Measurements from ENCODE around the gene RASSF5.
"Not testable (repeated sequence)": the region's sequence is repeated elsewhere in the genome, so short reads cannot be mapped to it uniquely, and the experiment has no call there.

Gene RASSF5

DNA sequence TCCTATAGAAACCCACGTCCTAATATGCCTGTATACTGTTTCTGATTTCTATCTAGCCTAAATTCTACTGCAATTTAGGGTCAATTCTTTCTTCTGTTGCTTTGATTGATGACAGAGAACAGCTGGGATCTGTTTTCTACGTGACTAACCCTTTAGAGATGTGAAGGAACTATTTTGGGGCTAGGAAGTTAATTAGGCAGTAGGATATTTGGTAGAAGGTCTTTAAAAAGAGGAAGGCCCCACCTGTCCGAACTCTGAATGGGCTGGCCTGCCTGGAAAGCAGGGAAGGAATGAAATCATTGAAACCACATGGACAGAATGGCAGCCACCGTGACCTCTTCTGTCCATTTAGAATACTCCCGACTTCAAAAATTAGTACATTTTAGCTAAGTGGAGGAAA is 83.9 kb downstream of the RASSF5 start:
- no peak for DNase-seq

DNA sequence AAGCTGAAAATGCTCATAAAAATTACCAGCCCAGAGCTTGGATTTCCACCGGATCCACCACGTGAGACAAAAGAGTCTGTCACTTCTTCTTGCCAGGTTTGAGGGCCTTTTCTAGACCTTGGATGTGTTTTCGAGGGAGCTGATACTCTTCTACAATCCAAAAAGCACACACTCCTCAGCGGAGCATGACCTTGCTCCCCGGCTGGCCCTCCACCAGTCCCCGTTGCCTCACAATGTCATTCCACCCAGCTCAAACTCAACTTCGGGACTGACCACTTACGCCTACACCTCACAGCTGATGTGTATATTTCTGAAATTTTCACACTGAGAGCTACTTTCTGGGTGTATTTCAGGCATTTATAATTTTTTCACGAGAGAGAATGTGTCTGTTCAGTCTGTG is 84.4 kb downstream of the RASSF5 start:
- DNase-seq, result no peak

DNA sequence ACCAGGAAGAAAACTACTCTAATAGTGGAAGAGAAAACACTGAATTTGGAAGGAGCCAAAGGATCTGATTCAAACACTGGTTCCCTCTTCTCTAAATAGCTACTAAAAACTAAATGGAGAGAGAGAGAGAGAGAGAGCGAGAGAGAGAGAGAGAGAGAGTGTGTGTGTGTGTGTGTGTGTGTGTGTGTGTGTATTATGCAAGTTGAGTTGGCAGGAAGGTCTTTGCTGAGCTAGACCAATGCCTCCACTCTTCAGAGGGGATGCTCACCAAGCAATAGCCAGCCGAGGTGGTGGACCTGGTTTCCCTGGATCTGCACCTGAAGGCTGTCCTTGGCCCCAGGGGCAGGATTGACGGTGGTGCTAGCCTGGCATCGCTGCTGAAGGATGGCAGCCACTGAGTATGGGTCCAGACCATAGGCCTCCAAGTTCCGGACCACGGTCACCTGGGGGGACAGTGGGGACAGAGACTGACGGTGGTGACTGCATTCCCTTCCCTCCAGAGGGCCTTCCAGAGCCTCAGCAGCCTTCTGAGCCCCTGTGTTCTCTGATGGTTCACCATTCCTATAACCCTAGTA is 86.1 kb downstream of the RASSF5 start:
- no peak for DNase-seq

DNA sequence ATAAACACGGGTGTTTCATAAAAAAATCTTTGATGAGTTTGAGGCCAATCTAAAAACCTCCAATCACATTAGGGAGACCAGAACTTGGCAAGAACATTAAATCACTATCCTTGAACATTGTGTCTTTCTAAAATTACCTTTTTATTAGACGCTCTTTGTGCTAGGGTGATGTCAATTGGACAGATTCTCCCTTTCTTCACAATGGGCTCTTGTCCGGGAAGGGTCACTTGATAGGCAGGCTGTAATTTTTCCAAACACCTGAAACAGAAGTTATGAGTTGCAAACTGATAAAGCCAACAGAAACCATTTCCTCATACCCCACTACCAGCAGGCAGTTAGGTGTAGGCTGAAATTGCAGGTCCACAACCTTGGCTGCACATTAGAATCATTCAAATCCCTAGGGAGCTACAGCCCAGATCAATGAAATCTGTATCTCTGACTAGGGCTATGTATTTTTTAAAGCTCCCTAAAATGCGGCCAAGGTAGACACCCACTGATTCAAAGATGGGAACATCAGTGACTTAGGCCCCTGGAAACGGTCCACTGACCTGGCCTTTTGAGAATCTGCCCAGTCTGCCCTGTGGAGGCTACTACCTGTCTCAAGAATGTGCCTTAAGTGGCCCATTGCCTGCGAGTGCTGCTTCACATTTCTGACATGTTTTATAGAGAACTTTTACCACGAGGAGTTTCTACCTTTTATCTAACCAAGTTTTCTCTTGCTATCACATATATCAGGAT is 88.4 kb downstream of the RASSF5 start:
- DNase-seq, result no peak

DNA sequence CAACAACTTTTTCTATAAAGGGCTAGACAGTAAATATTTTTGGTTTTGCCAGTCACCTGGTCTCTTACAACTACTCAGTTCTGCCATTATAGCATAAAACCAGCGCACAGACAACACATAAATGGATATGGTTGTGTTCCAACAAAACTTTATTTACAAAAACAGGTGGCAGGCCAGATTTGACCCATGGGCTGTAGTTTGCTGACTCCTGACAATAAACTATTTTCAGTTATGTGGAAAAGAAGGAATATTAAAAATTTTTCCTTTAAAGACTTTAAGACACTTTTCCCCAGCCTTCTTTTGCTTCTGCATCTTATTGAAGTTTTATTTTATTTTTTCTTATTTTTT is 89.0 kb downstream of the RASSF5 start:
- DNase-seq, result no peak

DNA sequence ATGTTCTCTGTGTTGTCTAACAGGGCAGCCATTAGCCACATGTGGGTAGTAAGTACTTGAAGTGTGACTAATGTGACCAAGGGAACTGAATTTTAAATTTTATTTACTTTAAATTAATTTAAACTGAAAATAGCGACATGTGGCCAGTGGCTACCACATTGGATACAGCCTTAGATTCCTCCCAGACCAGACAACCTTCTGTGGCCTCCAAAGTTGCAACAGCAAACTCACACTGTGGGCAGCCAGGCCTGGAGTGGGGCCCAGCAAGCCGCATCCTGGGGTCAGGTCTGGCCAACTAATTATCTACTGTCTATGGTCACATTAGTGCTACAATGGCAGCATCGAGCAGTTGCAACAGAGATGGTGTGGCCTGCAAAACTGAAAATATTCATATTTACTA is 93.2 kb downstream of the RASSF5 start:
- DNase-seq, result no peak

DNA sequence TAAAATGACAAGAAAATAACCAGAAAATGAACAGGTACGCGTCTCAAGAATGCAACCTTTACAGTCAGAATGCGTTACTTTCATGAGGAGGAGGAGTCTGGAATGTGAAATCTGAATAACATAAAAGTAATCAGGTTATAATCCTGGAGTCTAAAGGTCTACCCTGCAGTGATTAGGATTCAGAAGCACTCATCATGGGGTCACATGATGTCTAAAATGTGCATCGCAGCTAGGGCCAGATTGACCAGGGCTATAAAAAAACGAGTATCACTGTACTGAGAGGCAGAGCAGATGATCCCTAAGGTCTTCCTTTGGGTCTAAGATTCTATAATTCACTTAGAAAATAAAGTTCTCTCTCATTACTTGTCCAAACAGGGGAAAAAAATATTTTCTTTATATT is 97.5 kb downstream of the RASSF5 start:
- no peak for DNase-seq

DNA sequence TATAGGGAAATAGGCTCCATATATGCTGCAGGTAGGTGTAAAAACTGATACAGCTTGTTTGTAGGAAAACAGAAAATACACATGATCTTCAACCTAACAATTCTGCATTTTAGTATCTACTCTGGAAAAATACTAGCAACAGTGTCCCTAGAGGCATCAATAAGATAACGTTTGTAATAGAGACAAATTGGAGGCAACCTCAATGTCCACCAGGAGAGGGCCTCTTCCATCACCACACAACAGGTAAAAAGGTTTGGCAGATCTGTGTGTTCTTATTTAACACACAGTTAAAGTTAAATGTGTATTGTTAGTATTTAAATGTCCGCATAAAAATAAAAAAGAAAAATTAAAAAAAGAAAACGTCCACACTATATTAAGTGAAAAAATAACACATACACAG is 99.5 kb downstream of the RASSF5 start:
- DNase-seq, result no peak

DNA sequence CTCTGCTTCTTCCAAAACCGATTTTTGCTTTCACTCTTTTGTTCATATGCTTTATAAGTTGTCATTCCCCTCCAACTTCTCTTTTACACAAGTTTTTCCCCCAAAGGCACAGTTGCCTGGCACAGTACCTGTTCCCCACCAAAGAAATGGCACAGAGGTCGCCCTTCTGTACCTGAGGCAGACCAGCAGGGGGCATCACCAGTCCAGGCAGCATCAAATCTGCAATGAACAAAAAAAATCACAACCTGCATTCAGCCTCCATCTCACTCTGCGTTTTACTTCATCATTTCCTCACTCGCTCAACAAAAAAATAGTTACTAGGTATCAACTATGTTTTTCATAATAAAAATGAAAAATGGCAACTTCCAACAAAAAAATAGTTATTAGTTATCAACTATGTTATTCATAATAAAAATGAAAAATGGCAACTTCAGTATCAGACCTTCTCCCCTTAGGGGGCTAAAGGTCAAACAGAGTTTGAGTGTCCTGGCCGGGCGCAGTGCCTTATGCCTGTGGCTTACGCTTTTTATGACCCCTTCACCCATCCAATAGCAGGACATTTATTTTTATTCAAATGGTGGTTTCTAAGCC is 100.9 kb downstream of the RASSF5 start:
- no peak for DNase-seq

DNA sequence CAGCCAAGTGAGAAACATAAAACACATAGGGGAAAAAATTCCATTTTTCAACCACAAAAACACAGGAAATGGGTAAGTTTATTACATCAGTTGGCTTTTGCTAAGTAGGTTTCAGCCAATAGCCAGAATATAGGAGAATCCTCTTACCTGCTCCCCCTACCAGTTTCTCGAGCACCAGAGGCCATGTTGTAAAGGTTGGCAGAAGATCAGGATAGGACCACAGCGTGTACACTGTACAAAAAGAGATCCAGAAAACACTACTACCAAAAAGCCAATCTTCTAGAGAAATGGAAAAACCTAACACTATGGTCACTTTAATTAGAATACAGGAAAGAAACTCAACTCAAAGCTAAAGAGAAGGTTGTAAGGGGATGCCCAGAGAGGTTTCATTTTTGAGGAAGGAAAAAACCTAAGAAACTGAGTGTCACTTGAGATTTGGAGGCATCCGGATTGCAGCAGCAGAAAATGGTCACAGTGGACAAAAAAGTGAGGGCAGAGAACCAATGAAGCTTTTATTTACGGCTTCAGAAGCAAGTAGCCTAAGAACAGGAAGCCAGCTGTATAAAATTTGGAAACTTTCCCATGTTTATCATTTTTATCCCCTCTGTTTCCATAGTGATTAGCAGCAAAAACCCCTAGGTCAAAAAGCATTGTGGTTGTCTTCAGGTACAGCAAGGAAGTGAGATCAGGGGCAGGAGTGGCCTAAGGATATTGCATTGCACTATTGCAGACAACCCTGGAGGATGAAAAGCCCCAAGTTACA is 102.1 kb downstream of the RASSF5 start:
- no peak for DNase-seq

DNA sequence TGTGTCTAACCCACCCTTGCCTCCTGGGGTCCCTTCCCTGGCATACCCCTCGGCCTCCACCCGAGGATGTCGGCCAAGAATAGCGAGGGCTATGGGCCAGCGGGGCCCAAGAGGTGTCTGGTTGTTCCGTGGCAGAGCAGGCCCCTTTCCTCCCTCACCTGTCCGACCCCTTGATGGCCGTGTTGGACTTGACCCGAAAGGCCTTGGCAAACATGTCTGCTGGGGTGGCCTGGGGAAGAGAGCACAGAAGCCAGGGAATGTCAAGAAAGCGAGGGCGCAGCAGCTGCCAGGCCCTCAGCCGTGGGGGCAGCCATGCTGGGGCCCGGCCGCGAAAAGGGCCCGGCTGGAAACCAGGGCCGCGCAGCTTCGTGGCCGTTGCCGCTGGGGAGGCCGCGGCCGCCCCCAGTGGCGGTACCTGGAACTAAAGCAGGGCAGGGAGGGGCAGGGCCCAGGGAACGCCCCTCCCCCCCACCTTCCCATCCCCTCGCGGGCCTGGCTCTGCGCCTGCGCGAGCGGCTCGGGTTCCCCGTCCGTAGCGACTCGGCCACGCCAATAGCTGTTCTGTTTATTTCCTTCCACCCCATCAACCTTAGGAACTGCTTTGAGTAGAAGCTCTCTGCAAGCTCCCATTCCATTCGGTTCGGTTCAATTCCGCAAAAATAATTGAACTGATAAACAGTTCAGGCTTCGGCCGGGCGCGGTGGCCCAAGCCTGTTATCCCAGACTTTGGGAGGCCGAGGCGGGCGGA is 105.0 kb downstream of the RASSF5 start, which contains the start of gene EIF2D:
EIF2D (minus strand) TSS at position 337 of the 748 bp plus-strand sequence; CDS start at position 214, 123 bp downstream.
- DNase-seq, result peak; percentile 43 to 82

DNA sequence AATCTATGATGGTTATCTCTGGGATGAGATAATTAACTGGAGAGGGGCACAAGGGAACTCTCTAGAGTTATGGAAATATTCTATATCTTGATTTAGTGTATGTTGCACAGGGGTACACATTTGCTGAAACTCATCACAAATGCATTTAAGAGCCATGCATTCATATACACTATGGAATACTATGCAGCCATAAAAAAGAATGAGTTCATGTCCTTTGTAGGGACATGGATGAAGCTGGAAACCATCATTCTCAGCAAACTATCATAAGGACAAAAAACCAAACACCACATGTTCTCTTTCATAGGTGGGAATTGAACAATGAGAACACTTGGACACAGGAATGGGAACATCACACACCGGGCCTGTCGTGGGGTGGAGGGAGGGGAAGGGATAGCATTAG is 119.1 kb downstream of the RASSF5 start:
- DNase-seq, result not testable (repeated sequence)

DNA sequence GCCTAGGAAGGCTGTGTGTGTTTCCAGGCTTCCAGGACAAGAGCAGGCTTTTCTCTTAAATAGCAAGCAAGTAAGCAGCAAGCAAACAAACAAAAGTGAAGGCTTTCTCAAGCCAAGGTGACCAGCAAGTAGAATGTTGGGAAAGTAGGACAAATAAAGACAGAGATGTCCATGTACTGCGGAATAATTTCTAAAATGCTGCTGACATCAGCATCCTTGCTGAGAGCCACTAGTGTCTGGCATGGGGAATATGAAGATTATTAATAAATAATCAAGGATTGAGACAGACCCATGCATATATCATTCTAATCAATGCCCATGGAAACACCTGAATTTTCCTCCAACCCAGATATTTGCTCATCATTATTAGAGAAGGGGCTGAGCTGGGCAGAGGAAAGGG is 121.6 kb downstream of the RASSF5 start:
- no peak for DNase-seq

DNA sequence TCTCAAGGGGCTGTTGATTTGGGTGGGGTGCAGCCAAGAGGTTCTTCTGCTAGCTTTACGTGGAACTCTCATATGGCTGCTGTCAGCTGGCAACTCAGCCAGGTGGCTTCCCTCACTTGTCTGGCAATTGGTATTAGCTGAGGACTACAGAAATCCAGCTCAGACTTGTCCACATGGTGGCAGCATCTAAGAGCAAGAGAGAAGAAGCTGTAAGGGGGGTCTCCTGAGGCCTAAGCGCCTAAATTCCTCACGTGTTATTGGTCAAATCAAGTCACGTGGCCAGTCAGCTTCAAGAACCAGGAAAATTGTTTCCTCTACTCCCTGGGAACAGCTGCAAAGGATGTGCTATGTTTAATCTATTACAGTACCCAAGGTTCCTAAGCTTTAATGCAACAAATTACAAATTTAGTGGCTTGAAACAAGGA is 123.8 kb downstream of the RASSF5 start:
- no peak for DNase-seq

DNA sequence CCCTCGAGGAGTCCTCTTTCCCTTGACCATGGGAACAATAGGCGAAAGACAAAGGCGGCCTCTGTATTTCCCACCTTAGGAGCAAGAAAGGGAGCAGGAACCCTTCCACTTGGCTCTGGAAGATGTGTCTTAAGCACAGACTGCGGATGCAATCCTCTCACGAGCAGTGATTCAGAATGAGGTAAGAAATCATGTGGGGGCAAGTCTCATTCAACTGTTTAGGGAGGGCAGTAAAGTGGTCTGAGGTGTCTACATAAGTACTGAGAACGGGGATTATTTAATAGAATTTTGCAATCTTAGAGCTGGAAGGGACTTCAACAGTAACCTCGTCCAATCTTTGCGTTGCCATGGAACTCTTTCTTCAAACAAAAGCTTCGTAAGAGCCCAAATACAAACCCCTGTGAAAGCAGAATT is 126.4 kb downstream of the RASSF5 start:
- DNase-seq, result no peak

DNA sequence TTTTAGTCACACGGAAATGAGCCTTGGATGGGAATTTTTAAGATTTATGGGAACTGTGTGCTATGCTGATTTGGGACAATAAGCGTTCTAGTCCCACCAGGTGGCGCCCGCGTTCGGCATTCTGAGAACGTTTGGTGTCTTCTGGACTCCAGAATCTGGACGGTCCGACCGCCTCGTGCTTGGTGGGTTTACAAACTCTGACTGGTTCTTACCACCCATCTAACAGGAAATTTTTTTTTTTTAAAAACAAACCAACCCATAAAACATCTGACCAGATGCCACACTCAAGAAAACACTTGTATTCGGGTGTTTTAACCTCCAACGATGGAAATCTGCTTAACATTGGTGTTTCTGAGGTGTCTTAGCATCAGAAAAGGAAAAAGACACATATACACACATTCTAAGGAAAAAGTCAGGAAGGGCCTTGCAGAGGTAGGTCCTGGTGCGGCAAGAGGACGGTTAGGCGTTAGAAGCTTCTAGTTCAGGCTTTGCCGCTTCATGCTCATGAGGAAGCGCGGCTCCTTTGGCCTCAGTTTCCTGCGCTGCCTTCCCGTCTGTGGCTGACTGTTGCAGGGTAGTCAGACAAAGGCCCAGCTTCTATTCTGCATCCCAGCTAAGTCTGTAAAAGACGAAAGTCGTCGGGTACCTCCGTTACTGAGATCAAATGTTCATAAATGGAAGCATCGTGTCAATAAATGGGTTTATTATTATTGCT is 127.2 kb downstream of the RASSF5 start:
- DNase-seq, result peak; percentile 21 to 70

DNA sequence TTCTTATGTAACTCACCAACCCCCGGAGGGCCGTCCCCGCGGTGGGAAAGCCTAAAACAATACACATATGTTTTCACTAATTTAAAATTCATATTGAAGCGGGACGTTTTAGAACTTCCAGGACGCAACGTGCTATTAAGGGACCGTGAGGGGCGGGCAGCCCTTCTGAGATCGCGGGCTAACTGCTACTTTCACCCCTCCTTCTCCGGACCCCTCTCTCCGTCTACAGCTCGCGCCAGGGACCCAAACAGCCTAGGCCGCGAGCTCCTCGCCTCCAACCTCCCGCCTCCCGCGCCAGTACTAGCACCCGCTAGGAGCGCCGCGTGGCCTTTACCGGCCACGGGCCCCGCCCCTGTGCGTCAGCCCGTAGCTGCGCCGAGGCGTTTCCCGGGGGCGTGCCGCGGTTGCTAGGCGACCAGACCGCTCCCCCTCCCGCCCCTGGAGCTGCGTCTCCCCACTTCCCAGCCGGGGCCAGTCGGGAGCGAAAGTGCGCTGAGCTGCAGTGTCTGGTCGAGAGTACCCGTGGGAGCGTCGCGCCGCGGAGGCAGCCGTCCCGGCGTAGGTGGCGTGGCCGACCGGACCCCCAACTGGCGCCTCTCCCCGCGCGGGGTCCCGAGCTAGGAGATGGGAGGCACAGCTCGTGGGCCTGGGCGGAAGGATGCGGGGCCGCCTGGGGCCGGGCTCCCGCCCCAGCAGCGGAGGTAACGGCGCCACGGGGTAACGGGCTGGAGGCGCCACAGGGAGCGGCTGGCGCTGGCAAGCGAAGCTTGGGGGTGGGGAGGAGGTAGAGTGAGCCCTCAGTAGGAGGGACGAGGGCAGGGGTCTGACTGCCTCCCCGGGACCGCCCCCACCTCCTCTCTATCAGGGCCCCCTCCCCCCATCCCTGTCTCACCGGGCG is 128.0 kb downstream of the RASSF5 start, which contains the start of gene DYRK3:
DYRK3 (plus strand) TSS at position 457 of the 898 bp plus-strand sequence; CDS start at position 625, 168 bp downstream.
- DNase-seq, result peak in 1 of 2 experiments; percentile 72

DNA sequence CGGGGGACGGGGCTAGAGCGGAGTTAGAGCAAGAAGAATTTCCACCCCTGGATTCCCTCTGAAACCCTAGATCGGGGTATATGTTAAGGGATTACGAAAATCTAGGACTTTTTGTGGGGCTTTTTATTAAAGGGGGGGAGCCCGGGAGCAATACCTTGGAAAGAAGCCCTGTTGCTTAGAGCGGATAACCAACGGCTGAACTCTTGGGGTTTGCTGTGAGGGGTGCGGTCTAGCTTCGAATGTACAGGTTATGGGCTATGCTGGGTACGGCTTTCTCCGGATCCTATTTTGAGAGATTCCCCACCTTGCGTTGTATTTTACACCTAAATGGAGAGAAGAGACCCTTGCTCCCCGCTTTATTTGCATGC is 128.6 kb downstream of the RASSF5 start:
- DNase-seq, result no peak

DNA sequence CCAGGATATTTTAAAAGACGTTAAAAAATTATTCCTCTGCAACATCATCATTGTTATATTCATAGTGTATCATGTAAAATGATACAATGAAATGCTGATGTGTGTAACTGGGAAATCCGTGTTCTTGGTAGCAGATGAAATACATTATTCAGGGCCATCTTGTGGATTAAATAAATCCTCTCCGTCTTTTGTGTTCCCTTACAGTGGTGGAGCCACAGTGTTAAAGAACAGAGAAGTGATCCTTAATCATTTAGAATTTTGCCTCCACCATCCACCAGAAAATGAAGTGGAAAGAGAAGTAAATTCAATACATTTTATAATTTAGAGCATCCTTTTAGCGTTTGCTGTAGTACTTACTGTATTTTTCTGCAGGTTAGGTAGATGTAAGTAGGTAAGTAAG is 129.3 kb downstream of the RASSF5 start:
- DNase-seq, result no peak

DNA sequence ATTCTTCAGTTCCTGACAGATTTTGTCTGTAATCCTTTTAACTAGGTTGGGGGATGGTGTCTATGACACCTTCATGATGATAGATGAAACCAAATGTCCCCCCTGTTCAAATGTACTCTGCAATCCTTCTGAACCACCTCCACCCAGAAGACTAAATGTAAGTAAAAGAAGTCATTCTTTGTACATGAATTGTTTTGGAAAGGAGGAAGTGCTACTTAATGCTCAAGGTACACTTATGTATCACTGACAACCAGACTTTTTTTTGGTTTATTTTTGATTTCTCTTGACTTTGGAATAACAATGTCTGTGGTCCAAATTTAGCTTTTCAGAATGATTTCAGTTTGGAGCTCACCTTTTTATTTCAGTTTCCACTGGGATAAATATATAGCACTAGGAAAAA is 130.3 kb downstream of the RASSF5 start:
- no peak for DNase-seq
